ENCODE results near the gene PRR35.

Gene PRR35

DNA sequence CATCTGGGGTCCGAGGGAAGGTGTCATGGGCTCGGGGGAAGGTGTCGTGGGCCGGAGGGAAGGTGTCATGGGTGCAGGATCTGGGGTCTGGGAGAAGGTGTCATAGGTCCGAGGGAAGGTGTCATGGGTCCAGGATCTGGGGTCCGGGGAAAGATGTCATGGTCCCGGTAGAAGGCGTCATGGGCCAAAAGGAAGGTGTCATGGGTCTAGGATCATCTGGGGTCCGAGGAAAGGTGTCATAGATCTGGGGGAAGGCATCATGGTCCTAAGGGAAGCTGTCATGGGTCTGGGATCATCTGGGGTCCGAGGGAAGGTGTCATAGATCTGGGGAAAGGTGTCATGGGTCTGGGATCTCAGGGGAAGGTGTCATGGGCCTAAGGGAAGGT is 30.6 kb downstream of the PRR35 start:
- TF ChIP-seq POLR2AphosphoS5 (IDR thresholded peaks at IDR 0.05; ENCODE audit: low read depth) (no peak), GABPA (IDR thresholded peaks at IDR 0.05; ENCODE audit: low read depth) (no peak), SPI1 (IDR thresholded peaks at IDR 0.05; ENCODE audit: borderline replicate concordance, low read depth) (no peak)
- peak overlapping the region; percentile 87 for H3K4me3 ChIP-seq (replicated peaks; ENCODE audit: insufficient read depth, low read length)
- DNase-seq (ENCODE audit: low read depth in 1 of 2, low spot score in 1 of 2), result no peak
- H3K27ac ChIP-seq (replicated peaks), result peak overlapping the region; percentile 67
- H3K27me3 ChIP-seq (ENCODE audit: insufficient read depth, poor library complexity, severe bottlenecking), result no peaks in the 10 kb centered on the region

DNA sequence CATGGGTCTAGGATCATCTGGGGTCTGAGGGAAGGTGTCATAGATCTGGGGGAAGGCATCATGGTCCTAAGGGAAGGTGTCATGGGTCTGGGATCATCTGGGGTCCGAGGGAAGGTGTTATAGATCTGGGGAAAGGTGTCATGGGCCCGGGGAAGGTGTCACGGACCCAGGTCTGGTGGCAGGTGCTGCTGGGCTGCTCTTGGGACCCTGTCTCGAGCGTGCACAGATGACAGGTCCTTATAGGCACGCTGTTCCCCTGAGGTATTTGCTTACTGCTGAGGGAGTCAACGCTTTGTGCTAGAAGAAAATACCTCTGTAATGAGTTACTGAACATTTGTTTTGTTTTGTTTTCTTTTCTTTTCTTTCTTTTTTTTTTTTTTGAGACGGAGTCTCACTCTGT is 31.0 kb downstream of the PRR35 start:
- H3K27ac ChIP-seq (replicated peaks), result no peak overlapping the region; the same call in 1 of the 2 replicates
- DNase-seq (ENCODE audit: low read depth in 1 of 2, low spot score in 1 of 2), result no peak
- peak overlapping the region; percentile 87 for H3K4me3 ChIP-seq (replicated peaks; ENCODE audit: insufficient read depth, low read length)
- TF ChIP-seq GABPA (IDR thresholded peaks at IDR 0.05; ENCODE audit: low read depth), result no peak
- TF ChIP-seq POLR2AphosphoS5 (IDR thresholded peaks at IDR 0.05; ENCODE audit: low read depth), result no peak
- no peak for TF ChIP-seq REST (IDR thresholded peaks at IDR 0.05; ENCODE audit: insufficient replicate concordance, low read depth)
- TF ChIP-seq, protein P1, sequence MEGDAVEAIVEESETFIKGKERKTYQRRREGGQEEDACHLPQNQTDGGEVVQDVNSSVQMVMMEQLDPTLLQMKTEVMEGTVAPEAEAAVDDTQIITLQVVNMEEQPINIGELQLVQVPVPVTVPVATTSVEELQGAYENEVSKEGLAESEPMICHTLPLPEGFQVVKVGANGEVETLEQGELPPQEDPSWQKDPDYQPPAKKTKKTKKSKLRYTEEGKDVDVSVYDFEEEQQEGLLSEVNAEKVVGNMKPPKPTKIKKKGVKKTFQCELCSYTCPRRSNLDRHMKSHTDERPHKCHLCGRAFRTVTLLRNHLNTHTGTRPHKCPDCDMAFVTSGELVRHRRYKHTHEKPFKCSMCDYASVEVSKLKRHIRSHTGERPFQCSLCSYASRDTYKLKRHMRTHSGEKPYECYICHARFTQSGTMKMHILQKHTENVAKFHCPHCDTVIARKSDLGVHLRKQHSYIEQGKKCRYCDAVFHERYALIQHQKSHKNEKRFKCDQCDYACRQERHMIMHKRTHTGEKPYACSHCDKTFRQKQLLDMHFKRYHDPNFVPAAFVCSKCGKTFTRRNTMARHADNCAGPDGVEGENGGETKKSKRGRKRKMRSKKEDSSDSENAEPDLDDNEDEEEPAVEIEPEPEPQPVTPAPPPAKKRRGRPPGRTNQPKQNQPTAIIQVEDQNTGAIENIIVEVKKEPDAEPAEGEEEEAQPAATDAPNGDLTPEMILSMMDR (IDR thresholded peaks at IDR 0.05; ENCODE audit: insufficient read depth, low read length), result no peak
- TF ChIP-seq SPI1 (IDR thresholded peaks at IDR 0.05; ENCODE audit: borderline replicate concordance, low read depth), result no peak
- H3K27me3 ChIP-seq (ENCODE audit: insufficient read depth, poor library complexity, severe bottlenecking), result no peaks in the 10 kb centered on the region

DNA sequence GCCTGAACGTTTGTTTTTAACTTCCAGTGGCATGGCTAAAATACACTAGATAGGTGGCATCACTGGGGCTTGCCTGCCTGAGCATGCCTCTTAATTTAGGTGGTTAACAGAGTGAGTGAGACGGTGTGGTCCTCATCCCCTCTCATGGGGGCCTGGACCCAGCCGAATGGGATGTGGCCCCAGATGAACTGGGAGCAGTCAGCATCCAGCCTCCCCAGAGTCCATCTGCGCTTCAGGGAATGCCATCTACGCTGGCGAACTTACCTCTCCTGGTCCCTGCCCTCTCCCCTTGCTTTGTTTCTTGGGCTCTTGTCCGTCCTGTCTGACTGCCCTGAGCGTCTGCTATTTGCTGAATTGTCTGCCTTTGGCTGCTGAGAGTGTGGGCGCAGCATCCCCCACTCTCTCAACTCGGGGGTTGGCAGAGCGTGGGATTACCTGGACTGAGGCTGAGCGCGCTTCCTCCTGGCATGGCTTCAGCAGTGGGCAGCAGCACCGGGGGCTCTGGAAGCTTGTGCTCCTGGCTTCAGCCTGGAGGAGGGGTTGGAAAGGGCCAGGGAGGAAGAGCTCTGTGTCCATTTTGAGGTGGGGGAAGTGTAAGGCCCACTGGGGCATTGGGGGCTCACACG is 31.8 kb downstream of the PRR35 start:
- H3K4me3 ChIP-seq (replicated peaks; ENCODE audit: insufficient read depth, low read length), result peak overlapping the region; percentile 27
- no peak for DNase-seq (ENCODE audit: low read depth in 1 of 2, low spot score in 1 of 2)
- TF ChIP-seq SPI1 (IDR thresholded peaks at IDR 0.05; ENCODE audit: borderline replicate concordance, low read depth) (no peak), GABPA (IDR thresholded peaks at IDR 0.05; ENCODE audit: low read depth) (no peak), REST (IDR thresholded peaks at IDR 0.05; ENCODE audit: insufficient replicate concordance, low read depth) (no peak), POLR2AphosphoS5 (IDR thresholded peaks at IDR 0.05; ENCODE audit: low read depth) (no peak)
- TF ChIP-seq, protein P1 (IDR thresholded peaks at IDR 0.05; ENCODE audit: insufficient read depth, low read length), result no peak
- no peaks in the 10 kb centered on the region for H3K27me3 ChIP-seq (ENCODE audit: insufficient read depth, poor library complexity, severe bottlenecking)
- peak overlapping the region; percentile 91 for H3K27ac ChIP-seq (replicated peaks)

DNA sequence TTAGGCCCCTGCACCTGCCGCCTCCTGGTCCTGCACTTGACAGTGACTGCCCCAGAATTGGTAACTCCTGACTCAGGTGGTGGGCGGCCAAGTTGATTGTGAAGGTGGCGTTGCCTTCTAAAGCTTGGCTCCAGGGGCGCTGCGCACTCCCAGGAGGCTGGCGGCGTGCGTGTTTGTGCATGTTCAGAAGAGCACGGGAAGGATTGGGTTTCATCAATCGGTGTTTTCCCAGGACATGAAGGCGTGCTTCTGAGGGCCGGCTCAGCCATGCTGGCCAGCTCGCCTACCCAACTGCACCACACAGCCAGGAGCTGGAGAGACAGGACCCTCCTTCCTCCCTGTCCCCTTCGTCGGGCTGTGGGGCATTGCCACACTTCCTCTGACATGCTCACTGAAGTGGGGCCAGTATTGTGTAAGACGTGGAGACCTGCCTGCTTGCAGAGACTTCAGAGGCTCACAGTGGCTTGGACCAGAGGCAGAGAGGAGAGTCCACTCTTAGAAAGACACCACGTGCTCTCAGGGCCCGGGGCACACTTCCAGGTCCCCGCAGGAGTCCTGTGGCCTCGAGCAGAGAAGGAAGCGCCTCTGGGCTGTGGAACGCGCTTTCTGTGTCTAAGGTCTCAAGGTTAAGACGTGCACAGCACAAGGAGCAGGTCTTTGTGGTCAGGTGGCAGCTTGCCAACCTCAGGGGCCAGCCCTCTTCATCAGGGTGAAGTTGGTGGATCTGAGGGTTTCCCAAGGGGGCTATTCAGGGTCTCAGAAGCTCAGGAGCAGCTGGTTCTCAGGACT is 32.5 kb downstream of the PRR35 start:
- Histone ChIP-seq H3K27ac (replicated peaks) (peak overlapping the region; percentile 91), H3K4me3 (replicated peaks; ENCODE audit: insufficient read depth, low read length) (peak overlapping the region; percentile 27), H3K27me3 (ENCODE audit: insufficient read depth, poor library complexity, severe bottlenecking) (no peaks in the 10 kb centered on the region)
- peak; percentile 98 to 100 for DNase-seq (ENCODE audit: low read depth in 1 of 2, low spot score in 1 of 2)
- TF ChIP-seq, protein P1 (IDR thresholded peaks at IDR 0.05; ENCODE audit: insufficient read depth, low read length), result peak; percentile 39
- TF ChIP-seq REST (IDR thresholded peaks at IDR 0.05; ENCODE audit: insufficient replicate concordance, low read depth), result peak; percentile 14
- peak; percentile 62; the same call in 1 of the 2 replicates for TF ChIP-seq SPI1 (IDR thresholded peaks at IDR 0.05; ENCODE audit: borderline replicate concordance, low read depth)
- no peak; the same call in 1 of the 2 replicates for TF ChIP-seq GABPA (IDR thresholded peaks at IDR 0.05; ENCODE audit: low read depth)
- TF ChIP-seq POLR2AphosphoS5 (IDR thresholded peaks at IDR 0.05; ENCODE audit: low read depth), result peak; percentile 79
